Parathyroid adenoma (tissue), 2 donors: ENCODE measurements around the gene TIMM8A.
A peak's percentile ranks its signal among the peaks of the same experiment; 100 is the strongest.

Experiments
- H2AFZ ChIP-seq: fragments of 300-600 bp; sonication (generic); one replicate; pipeline ENCODE4 v1.7.0; 2017; ENCODE audit warnings: antibody characterized with exemption, mild to moderate bottlenecking
- H3K27ac ChIP-seq: fragments of 300-600 bp; sonication (generic); one replicate; pipeline ENCODE4 v1.7.0; 2017
- H3K27me3 ChIP-seq: fragments of 300-600 bp; sonication (generic); one replicate; pipeline ENCODE4 v1.7.0; 2017; ENCODE audit warnings: low read length; ENCODE audit not compliant: control insufficient read depth, insufficient read depth
- H3K36me3 ChIP-seq: fragments of 300-600 bp; sonication (generic); one replicate; pipeline ENCODE4 v1.7.0; 2017; ENCODE audit warnings: low read length; ENCODE audit not compliant: control insufficient read depth, insufficient read depth
- H3K4me1 ChIP-seq: fragments of 300-600 bp; sonication (generic); one replicate; pipeline ENCODE4 v1.7.0; 2017; ENCODE audit warnings: control low read depth
- H3K4me2 ChIP-seq: fragments of 300-600 bp; sonication (generic); one replicate; pipeline ENCODE4 v1.7.0; 2017; ENCODE audit warnings: low read length
- H3K4me3 ChIP-seq: fragments of 300-600 bp; sonication (generic); one replicate; pipeline ENCODE4 v1.7.0; 2017; ENCODE audit warnings: low read depth, low read length
- H3K79me2 ChIP-seq: fragments of 300-600 bp; sonication (generic); one replicate; pipeline ENCODE4 v1.7.0; 2017; ENCODE audit warnings: control low read depth
- H3K9ac ChIP-seq: fragments of 300-600 bp; sonication (generic); one replicate; pipeline ENCODE4 v1.7.0; 2017; ENCODE audit warnings: mild to moderate bottlenecking
- H3K9me3 ChIP-seq: fragments of 300-600 bp; sonication (generic); one replicate; pipeline ENCODE4 v1.7.0; 2017; ENCODE audit warnings: low read length; ENCODE audit not compliant: control insufficient read depth
- CTCF ChIP-seq: fragments of 300-600 bp; sonication (generic); IDR thresholded peaks from one replicate; pipeline ENCODE4 v1.7.0; 2017; ENCODE audit warnings: antibody characterized with exemption, mild to moderate bottlenecking
- donor health status: primary hyperparathyroidism.

Gene TIMM8A

GRCh38 chrX:101393530-101394305, 45.2 kb upstream of the TIMM8A start:
- Histone ChIP-seq H3K27ac (no peak overlapping the region), H3K79me2 (no peaks in the 10 kb centered on the region), H3K27me3 (no peaks in the 10 kb centered on the region), H3K4me2 (no peak overlapping the region), H3K9me3 (no peaks in the 10 kb centered on the region), H3K4me1 (peaks cover 2% of the 10 kb centered on the region), H3K4me3 (no peak overlapping the region), H2AFZ (no peak overlapping the region), H3K36me3 (no peaks in the 10 kb centered on the region), H3K9ac (no peak overlapping the region)
- no peak for TF ChIP-seq CTCF

- H3K9ac ChIP-seq: no peak overlapping the region
- peak overlapping the region; percentile 79 for H3K4me2 ChIP-seq
- no peaks in the 10 kb centered on the region for H3K36me3 ChIP-seq
- H3K27me3 ChIP-seq: no peaks in the 10 kb centered on the region
- no peak for TF ChIP-seq CTCF
- peaks cover 2% of the 10 kb centered on the region for H3K4me1 ChIP-seq
- H3K27ac ChIP-seq: no peak overlapping the region
- H3K9me3 ChIP-seq: no peaks in the 10 kb centered on the region
- H3K4me3 ChIP-seq: peak overlapping the region; percentile 83
- H2AFZ ChIP-seq: no peak overlapping the region
- no peaks in the 10 kb centered on the region for H3K79me2 ChIP-seq
These were observed 43.3 kb upstream of the TIMM8A start for GRCh38 chrX:101391831-101392230.

GRCh38 chrX:101390664-101391525, 42.4 kb upstream of the TIMM8A start, which contains the start of gene RPL36A:
TSS of gene RPL36A (plus strand) at chrX:101391011. CDS start at chrX:101391044, 33 bp downstream.
- Histone ChIP-seq H3K9ac (peak within 1 kb of the TSS; percentile 43), H3K4me2 (peak within 1 kb of the TSS; percentile 79), H3K4me3 (peak within 1 kb of the TSS; percentile 83), H3K9me3 (no peaks in the 10 kb centered on the region), H2AFZ (peak within 1 kb of the TSS; percentile 97), H3K79me2 (no peaks in the 10 kb centered on the region), H3K27ac (peak within 1 kb of the TSS; percentile 65), H3K4me1 (peaks cover 2% of the 10 kb centered on the region), H3K27me3 (no peaks in the 10 kb centered on the region), H3K36me3 (no peaks in the 10 kb centered on the region)
- TF ChIP-seq CTCF: peak; percentile 62

GRCh38 chrX:101388604-101389003, 40.1 kb upstream of the TIMM8A start:
- Histone ChIP-seq H3K9ac (no peak overlapping the region), H3K4me3 (no peak overlapping the region), H2AFZ (no peak overlapping the region), H3K36me3 (no peaks in the 10 kb centered on the region), H3K27ac (no peak overlapping the region), H3K79me2 (no peaks in the 10 kb centered on the region), H3K9me3 (no peaks in the 10 kb centered on the region), H3K4me1 (peaks cover 2% of the 10 kb centered on the region), H3K4me2 (no peak overlapping the region), H3K27me3 (no peaks in the 10 kb centered on the region)
- TF ChIP-seq CTCF: no peak
